Progenitor cell of endocrine pancreas (in vitro differentiated cells): Measurements from ENCODE around the gene EFCAB10. TPM values are rescaled to one million over a fixed set of nuclear protein-coding genes. Genes with fewer than 3 reads are reported as not detected.

Source experiments
- DNase-seq: peaks from one replicate; pipeline ENCODE4 v3.0.0; 2021; ENCODE audit warnings: low spot score; ENCODE audit not compliant: unreplicated experiment
- H3K27ac Mint-ChIP-seq: 2 replicates; pipeline ENCODE4 v1.8.0; 2021; ENCODE audit warnings: mild to moderate bottlenecking, moderate library complexity, mixed read lengths
- H3K27me3 Mint-ChIP-seq: 2 replicates; pipeline ENCODE4 v1.8.0; 2021; ENCODE audit warnings: mixed read lengths
- H3K36me3 Mint-ChIP-seq: 2 replicates; pipeline ENCODE4 v1.8.0; 2022; ENCODE audit warnings: mixed read lengths; ENCODE audit not compliant: insufficient read depth
- H3K4me1 Mint-ChIP-seq: 2 replicates; pipeline ENCODE4 v1.8.0; 2021; ENCODE audit warnings: low read depth, mixed read lengths
- H3K4me3 Mint-ChIP-seq: 2 replicates; pipeline ENCODE4 v1.8.0; 2021; ENCODE audit warnings: low read depth, mild to moderate bottlenecking, moderate library complexity, mixed read lengths
- H3K9me3 Mint-ChIP-seq: 2 replicates; pipeline ENCODE4 v1.8.0; 2021; ENCODE audit warnings: low read depth, mixed read lengths
- long read RNA-seq: library from polyadenylated mRNA; unstranded; transcript quantifications from one replicate; pipeline ENCODE4 v2.0.0, GENCODE V29; 2020
- total RNA-seq: library from RNA; stranded (reverse); gene quantifications from 2 replicates; pipeline ENCODE4 v1.2.1, GENCODE V29; 2021
- TF ChIP-seq, protein P1 (sequence below): fragments of 200-600 bp; sonication (generic); IDR thresholded peaks from one replicate; pipeline ENCODE4 v1.5.0; 2021; ENCODE audit warnings: antibody characterized with exemption, mild to moderate bottlenecking; ENCODE audit not compliant: unreplicated experiment

The EFCAB10 gene
- 0.53 and 0.73 TPM in 2 replicates for total RNA-seq
- long read RNA-seq, partial matches to known transcripts: 0 of 1 reads
- long read RNA-seq, other reads (novel, unspliced or antisense): 1 of 1 reads

GRCh38 chr7:105581066-105581811 is at the start of gene EFCAB10:
TSS of gene EFCAB10 (minus strand) at chr7:105581493. CDS start at chr7:105581463, 30 bp downstream.
- H3K36me3 Mint-ChIP-seq: no peaks in the 10 kb centered on the region
- H3K4me1 Mint-ChIP-seq: no peaks in the 10 kb centered on the region
- H3K4me3 Mint-ChIP-seq: peak within 1 kb of the TSS; percentile 69
- no peaks in the 10 kb centered on the region for H3K27me3 Mint-ChIP-seq
- TF ChIP-seq, protein P1, sequence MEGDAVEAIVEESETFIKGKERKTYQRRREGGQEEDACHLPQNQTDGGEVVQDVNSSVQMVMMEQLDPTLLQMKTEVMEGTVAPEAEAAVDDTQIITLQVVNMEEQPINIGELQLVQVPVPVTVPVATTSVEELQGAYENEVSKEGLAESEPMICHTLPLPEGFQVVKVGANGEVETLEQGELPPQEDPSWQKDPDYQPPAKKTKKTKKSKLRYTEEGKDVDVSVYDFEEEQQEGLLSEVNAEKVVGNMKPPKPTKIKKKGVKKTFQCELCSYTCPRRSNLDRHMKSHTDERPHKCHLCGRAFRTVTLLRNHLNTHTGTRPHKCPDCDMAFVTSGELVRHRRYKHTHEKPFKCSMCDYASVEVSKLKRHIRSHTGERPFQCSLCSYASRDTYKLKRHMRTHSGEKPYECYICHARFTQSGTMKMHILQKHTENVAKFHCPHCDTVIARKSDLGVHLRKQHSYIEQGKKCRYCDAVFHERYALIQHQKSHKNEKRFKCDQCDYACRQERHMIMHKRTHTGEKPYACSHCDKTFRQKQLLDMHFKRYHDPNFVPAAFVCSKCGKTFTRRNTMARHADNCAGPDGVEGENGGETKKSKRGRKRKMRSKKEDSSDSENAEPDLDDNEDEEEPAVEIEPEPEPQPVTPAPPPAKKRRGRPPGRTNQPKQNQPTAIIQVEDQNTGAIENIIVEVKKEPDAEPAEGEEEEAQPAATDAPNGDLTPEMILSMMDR: peak; percentile 28
- peak; percentile 79 for DNase-seq
- peaks cover 12% of the 10 kb centered on the region for H3K9me3 Mint-ChIP-seq
- peak within 1 kb of the TSS; percentile 80 for H3K27ac Mint-ChIP-seq

GRCh38 chr7:105625986-105626385 is 44.7 kb upstream of the EFCAB10 start:
- TF ChIP-seq, protein P1: no peak
- H3K27me3 Mint-ChIP-seq: no peaks in the 10 kb centered on the region
- no peak overlapping the region for H3K27ac Mint-ChIP-seq
- no peak for DNase-seq
- H3K4me3 Mint-ChIP-seq: no peak overlapping the region
- H3K36me3 Mint-ChIP-seq: peaks cover 17% of the 10 kb centered on the region
- H3K4me1 Mint-ChIP-seq: no peaks in the 10 kb centered on the region
- H3K9me3 Mint-ChIP-seq: peaks cover 8% of the 10 kb centered on the region

DNA sequence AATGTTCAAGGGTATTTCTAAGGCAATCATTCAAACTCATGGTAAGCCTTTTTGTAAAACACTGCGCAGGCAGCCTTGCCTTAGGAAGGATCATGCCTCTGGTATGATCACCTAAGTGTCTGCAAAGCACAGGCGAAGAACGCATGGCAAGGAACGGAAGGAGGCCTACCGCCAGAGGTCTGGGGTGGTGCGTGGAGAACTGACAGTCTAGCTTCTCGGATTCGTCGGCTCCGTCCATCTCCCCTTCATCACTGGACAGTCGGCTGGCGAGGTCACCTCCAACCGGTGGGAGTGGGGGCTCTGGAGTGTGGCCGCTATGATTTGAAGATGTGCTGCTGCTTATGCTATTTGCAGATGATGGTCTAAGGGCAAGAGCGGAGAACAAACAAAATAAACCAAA is 42.6 kb upstream of the EFCAB10 start:
- Mint-ChIP-seq H3K9me3 (peaks cover 8% of the 10 kb centered on the region), H3K4me3 (no peak overlapping the region), H3K4me1 (no peaks in the 10 kb centered on the region), H3K27ac (no peak overlapping the region), H3K27me3 (no peaks in the 10 kb centered on the region), H3K36me3 (peaks cover 18% of the 10 kb centered on the region)
- TF ChIP-seq, protein P1: no peak
- no peak for DNase-seq

DNA sequence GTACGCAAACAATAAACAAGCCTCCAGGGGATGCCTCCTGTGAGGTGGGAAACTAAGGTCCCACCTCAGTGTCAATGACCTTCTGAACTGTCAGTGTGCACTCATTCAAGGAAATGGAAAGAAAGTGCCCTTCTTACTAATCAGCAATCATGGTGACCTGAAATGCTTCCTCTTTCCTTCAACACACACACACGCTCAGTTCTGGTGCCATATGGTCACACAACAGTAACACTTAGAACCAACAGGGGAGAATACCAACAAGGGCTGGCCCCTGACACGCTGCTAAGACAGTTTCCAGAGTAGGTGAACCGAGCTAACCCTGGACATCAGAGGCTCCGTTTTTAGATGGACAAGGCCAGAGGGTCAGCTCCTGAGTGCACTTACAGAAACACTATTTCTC is 42.1 kb upstream of the EFCAB10 start:
- DNase-seq: no peak
- peaks cover 8% of the 10 kb centered on the region for H3K9me3 Mint-ChIP-seq
- TF ChIP-seq, protein P1: no peak
- no peak overlapping the region for H3K4me3 Mint-ChIP-seq
- H3K36me3 Mint-ChIP-seq: peaks cover 20% of the 10 kb centered on the region
- no peaks in the 10 kb centered on the region for H3K4me1 Mint-ChIP-seq
- H3K27ac Mint-ChIP-seq: no peak overlapping the region
- H3K27me3 Mint-ChIP-seq: no peaks in the 10 kb centered on the region

DNA sequence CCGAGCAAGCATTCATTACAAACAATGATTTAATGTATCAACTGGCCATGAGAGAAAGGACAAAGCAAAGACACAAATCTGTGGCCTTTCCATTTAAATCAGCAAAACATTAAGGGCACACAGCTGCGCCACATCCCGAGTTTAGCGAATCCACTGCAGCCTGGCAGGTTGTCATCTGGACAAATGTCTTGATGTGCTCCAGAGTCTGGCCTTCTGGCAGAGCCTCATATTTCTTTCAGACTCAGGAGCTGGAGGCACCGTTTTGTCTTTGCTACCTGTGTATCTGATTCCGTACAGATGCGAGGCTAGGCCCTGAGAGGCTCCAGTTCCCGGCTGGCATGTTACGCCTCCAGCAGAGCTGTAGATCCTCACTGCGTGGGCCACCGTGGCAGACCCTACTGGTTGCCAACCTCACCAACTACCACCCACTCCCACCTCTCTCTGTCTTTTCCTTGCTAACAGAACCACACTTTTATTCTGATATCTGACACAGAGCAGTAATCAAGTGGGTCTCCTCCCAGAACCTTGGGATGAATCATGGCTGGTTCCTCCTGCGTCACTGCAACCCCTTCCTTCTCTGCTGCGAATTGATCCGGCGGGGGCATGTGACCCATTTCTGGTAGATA is 40.9 kb upstream of the EFCAB10 start:
- Mint-ChIP-seq H3K27me3 (no peaks in the 10 kb centered on the region), H3K4me1 (no peaks in the 10 kb centered on the region), H3K27ac (no peak overlapping the region), H3K4me3 (no peak overlapping the region), H3K36me3 (peaks cover 20% of the 10 kb centered on the region), H3K9me3 (peaks cover 8% of the 10 kb centered on the region)
- no peak for DNase-seq
- TF ChIP-seq, protein P1: no peak
